DND-41 (cell line): ENCODE results near the gene LRRC8E.

Source experiments
- EZH2 ChIP-seq: IDR thresholded peaks from 3 replicates; pipeline ENCODE4 v1.6.1; 2012; ENCODE audit warnings: borderline replicate concordance, low read depth, mild to moderate bottlenecking, moderate library complexity, low read length, inconsistent platforms; ENCODE audit not compliant: severe bottlenecking
- TF ChIP-seq, protein P1 (sequence below): IDR thresholded peaks from 2 replicates; pipeline ENCODE4 v1.5.1; 2012; ENCODE audit warnings: borderline replicate concordance, low read length, moderate library complexity, mild to moderate bottlenecking; ENCODE audit not compliant: poor library complexity, severe bottlenecking; ENCODE audit errors: extremely low read depth

DNA sequence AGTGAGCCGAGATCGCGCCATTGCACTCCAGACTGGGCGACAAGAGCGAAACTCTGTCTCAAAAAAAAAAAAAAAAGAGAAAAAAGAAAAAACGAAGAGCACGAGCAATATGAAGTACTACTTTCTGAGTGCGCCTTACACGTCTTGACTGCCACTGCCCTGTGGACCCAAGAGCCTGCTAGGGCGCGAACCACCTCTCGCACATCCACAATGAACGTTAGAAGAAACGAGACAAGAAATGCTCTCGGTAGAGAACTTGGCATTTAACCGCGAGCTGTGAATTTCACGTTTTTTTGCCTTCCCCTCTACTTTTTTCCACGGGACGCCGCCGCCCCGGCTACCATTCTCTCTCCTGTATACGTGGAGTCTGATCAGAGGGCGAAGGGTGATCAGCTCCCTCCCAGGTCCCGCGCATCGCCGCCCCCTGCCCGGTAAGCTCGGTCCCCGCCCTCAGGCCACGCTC, 54.7 kb downstream of the LRRC8E start:
- TF ChIP-seq EZH2: no peak
- TF ChIP-seq, protein P1, sequence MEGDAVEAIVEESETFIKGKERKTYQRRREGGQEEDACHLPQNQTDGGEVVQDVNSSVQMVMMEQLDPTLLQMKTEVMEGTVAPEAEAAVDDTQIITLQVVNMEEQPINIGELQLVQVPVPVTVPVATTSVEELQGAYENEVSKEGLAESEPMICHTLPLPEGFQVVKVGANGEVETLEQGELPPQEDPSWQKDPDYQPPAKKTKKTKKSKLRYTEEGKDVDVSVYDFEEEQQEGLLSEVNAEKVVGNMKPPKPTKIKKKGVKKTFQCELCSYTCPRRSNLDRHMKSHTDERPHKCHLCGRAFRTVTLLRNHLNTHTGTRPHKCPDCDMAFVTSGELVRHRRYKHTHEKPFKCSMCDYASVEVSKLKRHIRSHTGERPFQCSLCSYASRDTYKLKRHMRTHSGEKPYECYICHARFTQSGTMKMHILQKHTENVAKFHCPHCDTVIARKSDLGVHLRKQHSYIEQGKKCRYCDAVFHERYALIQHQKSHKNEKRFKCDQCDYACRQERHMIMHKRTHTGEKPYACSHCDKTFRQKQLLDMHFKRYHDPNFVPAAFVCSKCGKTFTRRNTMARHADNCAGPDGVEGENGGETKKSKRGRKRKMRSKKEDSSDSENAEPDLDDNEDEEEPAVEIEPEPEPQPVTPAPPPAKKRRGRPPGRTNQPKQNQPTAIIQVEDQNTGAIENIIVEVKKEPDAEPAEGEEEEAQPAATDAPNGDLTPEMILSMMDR: no peak
